A549 (cell line): ENCODE measurements around the gene KLRC3. TPM values are rescaled to one million over a fixed set of nuclear protein-coding genes. Genes with fewer than 3 reads are reported as not detected.
A peak's percentile ranks its signal among the peaks of the same experiment; 100 is the strongest.

Experiments
- ATAC-seq, 2 experiments: fragments of 200-7000 bp in 1 of 2; fragments of >200 bp in 1 of 2; cut with Nextera tagmentation in 1 of 2; cut with Tn5 transposase in 1 of 2; 3 replicates each; pipeline versions ENCODE4 v1.8.0 to v1.9.1; 2018 to 2020; ENCODE audit warnings: mild to moderate bottlenecking in 1 of 2, moderate library complexity in 1 of 2
- CTCF ChIA-PET: fragments of 300-600 bp; sonication (Branson Sonifier 250); formaldehyde crosslinking; extraction: SDS; loops from one replicate; lab custom pipeline; 2021; ENCODE audit warnings: antibody characterized with exemption, inconsistent platforms; lab: Yijun Ruan, JAX
- POLR2A ChIA-PET: fragments of 350-600 bp; formaldehyde crosslinking; extraction: SDS; loops from one replicate; lab custom pipeline; 2021; ENCODE audit warnings: antibody characterized with exemption, inconsistent platforms; lab: Yijun Ruan, JAX
- DNase-seq, 2 experiments: peaks; one replicate each; pipeline versions ENCODE4 v3.0.0 to v3.0.0-alpha.2; 2011 to 2016; ENCODE audit warnings: low read depth in 1 of 2, low spot score in 1 of 2
- FAIRE-seq: peaks from 2 replicates; lab custom pipeline; 2011; peaks lifted over from hg19 to GRCh38; lab: Jason Lieb, UNC
- H3K27ac ChIP-seq, 2 experiments: fragments of >200 bp; sonication (Bioruptor Twin); formaldehyde crosslinking; 3 replicates each; pipeline ENCODE4 v1.5.1; 2016 to 2017
- H3K4me1 ChIP-seq: fragments of >200 bp; sonication (Bioruptor Twin); formaldehyde crosslinking; 3 replicates; pipeline ENCODE4 v1.6.1; 2016
- H3K4me2 ChIP-seq: fragments of >200 bp; sonication (Bioruptor Twin); formaldehyde crosslinking; 3 replicates; pipeline ENCODE4 v1.6.1; 2016
- H3K4me3 ChIP-seq: fragments of >200 bp; sonication (Bioruptor Twin); formaldehyde crosslinking; 3 replicates; pipeline ENCODE4 v1.5.1; 2016
- H3K9me3 ChIP-seq: fragments of >200 bp; sonication (Bioruptor Twin); formaldehyde crosslinking; 3 replicates; pipeline ENCODE4 v1.6.1; 2016
- ATOH8 ChIP-seq: fragments of 250-450 bp; sonication (Bioruptor Pico); IDR thresholded peaks from 2 replicates; pipeline ENCODE4 v1.5.0; 2020; ENCODE audit warnings: low read depth, mild to moderate bottlenecking, moderate library complexity
- BCL3 ChIP-seq: fragments of >200 bp; sonication (Bioruptor Twin); formaldehyde crosslinking; IDR thresholded peaks from 3 replicates; pipeline ENCODE4 v1.6.1; 2016
- CHD4 ChIP-seq: fragments of 200-600 bp; sonication (generic); IDR thresholded peaks from 2 replicates; pipeline ENCODE4 v1.6.1; 2016; ENCODE audit warnings: antibody characterized with exemption, mild to moderate bottlenecking, borderline replicate concordance
- CTCF ChIP-seq: fragments of >200 bp; sonication (Bioruptor Twin); formaldehyde crosslinking; IDR thresholded peaks from 3 replicates; pipeline ENCODE4 v1.5.1; 2016
- EP300 ChIP-seq, 2 experiments: fragments of >200 bp; sonication (Bioruptor Twin); formaldehyde crosslinking; IDR thresholded peaks; 2 replicates in 1 of 2; 3 replicates in 1 of 2; pipeline ENCODE4 v1.6.1; 2016 to 2017
- ESRRA ChIP-seq: fragments of 150-350 bp; IDR thresholded peaks from 2 replicates; pipeline ENCODE4 v1.6.1; 2014; ENCODE audit warnings: mild to moderate bottlenecking, low read length, borderline replicate concordance
- FOXS1 ChIP-seq: fragments of 250-450 bp; sonication (Bioruptor Pico); IDR thresholded peaks from 2 replicates; pipeline ENCODE4 v1.5.0; 2020; ENCODE audit warnings: mild to moderate bottlenecking, moderate library complexity
- GATA3 ChIP-seq: IDR thresholded peaks from 2 replicates; pipeline ENCODE4 v1.6.1; 2012; ENCODE audit warnings: borderline replicate concordance
- HEYL ChIP-seq: fragments of 250-450 bp; sonication (Bioruptor Pico); IDR thresholded peaks from 2 replicates; pipeline ENCODE4 v1.8.0; 2021; ENCODE audit warnings: mild to moderate bottlenecking, moderate library complexity
- HOXB5 ChIP-seq: fragments of 250-450 bp; sonication (Bioruptor Pico); IDR thresholded peaks from 2 replicates; pipeline ENCODE4 v1.5.0; 2020; ENCODE audit warnings: mild to moderate bottlenecking, moderate library complexity
- JUN ChIP-seq, 2 experiments: fragments of >200 bp; sonication (Bioruptor Twin); formaldehyde crosslinking; IDR thresholded peaks; 2 replicates in 1 of 2; 3 replicates in 1 of 2; pipeline ENCODE4 v1.6.1; 2016 to 2017
- MAFK ChIP-seq: fragments of 450-650 bp; IDR thresholded peaks from 2 replicates; pipeline ENCODE4 v1.6.1; 2014; ENCODE audit not compliant: partially characterized antibody
- MYC ChIP-seq: IDR thresholded peaks from 2 replicates; pipeline ENCODE4 v1.6.1; 2012; ENCODE audit warnings: mild to moderate bottlenecking, inconsistent platforms, low read length, improper control_type of control experiment, borderline replicate concordance
- NFE2L2 ChIP-seq: fragments of 150-350 bp; conservative IDR thresholded peaks from 2 replicates; pipeline ENCODE4 v1.6.1; 2014; ENCODE audit warnings: low read length
- NPAS2 ChIP-seq: fragments of 250-450 bp; sonication (Bioruptor Pico); IDR thresholded peaks from 2 replicates; pipeline ENCODE4 v1.8.0; 2022; ENCODE audit warnings: mild to moderate bottlenecking, moderate library complexity, borderline replicate concordance
- NR3C1 ChIP-seq: fragments of >200 bp; sonication (Bioruptor Twin); formaldehyde crosslinking; IDR thresholded peaks from 3 replicates; pipeline ENCODE4 v1.6.1; 2017
- SMC3 ChIP-seq: fragments of >200 bp; sonication (Bioruptor Twin); formaldehyde crosslinking; IDR thresholded peaks from 3 replicates; pipeline ENCODE4 v1.6.1; 2018; ENCODE audit warnings: inconsistent platforms
- SREBF2 ChIP-seq: fragments of 450-650 bp; IDR thresholded peaks from 2 replicates; pipeline ENCODE4 v1.6.1; 2014; ENCODE audit warnings: mild to moderate bottlenecking, moderate library complexity
- TFCP2L1 ChIP-seq: fragments of 250-450 bp; sonication (Bioruptor Pico); IDR thresholded peaks from 2 replicates; pipeline ENCODE4 v1.5.0; 2021; ENCODE audit warnings: mild to moderate bottlenecking
- ZFP36 ChIP-seq: fragments of 450-650 bp; IDR thresholded peaks from 2 replicates; pipeline ENCODE4 v1.6.1; 2014; ENCODE audit warnings: borderline replicate concordance; ENCODE audit not compliant: partially characterized antibody
- ZSCAN20 ChIP-seq: fragments of 250-450 bp; sonication (Bioruptor Pico); IDR thresholded peaks from 2 replicates; pipeline ENCODE4 v1.8.0; 2022; ENCODE audit warnings: mild to moderate bottlenecking, moderate library complexity
- WGBS: methylation state at CpG from one replicate; pipeline ENCODE4 v1.1.6; 2017; ENCODE audit errors: missing lambda C conversion rate; 5-methylcytosine and 5-hydroxymethylcytosine counted together
- polyA plus RNA-seq, 4 experiments: library from polyadenylated mRNA; depleted of rRNA in 3 of 4; stranded (reverse); fragments of >200 nt; fragmentation: RNase III in 1 of 4; extraction: RNeasy Plus Mini Kit Qiagen cat#74134 plus additional on column Dnase treatment in 1 of 4; gene quantifications; 2 replicates in 3 of 4; 3 replicates in 1 of 4; pipeline ENCODE4 v1.2.3, GENCODE V29; 2011 to 2017
- TF ChIP-seq, protein P1 (sequence below): IDR thresholded peaks from 2 replicates; pipeline ENCODE4 v1.6.1; 2012
- TF ChIP-seq, protein P2 (sequence below): fragments of 250-450 bp; sonication (Bioruptor Pico); IDR thresholded peaks from 2 replicates; pipeline ENCODE4 v1.5.0; 2021; ENCODE audit warnings: mild to moderate bottlenecking, moderate library complexity, borderline replicate concordance
- TF ChIP-seq, protein P3 (sequence below): fragments of 450-650 bp; IDR thresholded peaks from 2 replicates; pipeline ENCODE4 v1.6.1; 2014; ENCODE audit warnings: antibody characterized with exemption

Gene KLRC3
- polyA plus RNA-seq, 2 of the 4 experiments (the other 2 are of a cell fraction) = 0.10 TPM; not detected in 1

DNA sequence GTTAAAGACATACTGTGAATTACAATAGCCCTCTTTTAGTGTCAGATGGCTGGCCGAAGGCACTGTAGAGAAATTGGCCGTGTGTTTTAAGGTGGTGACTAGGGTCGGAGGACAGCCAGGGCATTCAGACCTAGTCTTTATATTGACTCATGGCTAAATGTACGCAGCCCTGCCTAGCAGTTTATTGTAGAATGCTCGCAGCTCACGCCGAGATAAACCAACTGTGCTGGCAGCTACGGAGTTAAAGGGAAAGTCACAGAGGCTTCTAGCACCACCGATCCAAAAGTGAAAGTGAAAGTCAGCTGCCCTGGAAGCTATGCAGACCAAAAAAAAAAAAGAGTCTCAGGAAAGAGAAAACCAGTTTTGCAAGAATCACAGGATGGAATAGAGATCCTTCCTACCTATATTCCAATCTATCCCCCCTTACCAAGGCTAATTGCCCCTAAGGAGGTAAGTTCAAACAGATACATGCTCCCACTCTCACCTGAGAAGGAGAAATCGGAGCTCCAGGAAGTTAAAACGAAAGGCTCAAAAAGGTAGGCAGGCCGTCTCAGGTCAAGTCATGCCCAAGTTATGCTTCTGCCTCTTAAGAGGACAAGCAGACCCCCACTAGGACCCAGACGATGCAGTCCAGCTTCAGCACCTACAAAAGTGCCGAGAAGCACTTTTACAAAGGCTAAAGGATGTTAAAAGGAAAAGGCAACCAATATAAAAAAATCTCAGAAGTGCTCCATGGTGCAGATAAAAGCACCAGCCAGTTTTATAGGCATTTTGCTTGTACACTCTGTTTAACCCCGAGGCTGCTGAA is 55.4 kb downstream of the KLRC3 start:
- POLR2A ChIA-PET = interaction anchor here (0.6 kb wide), 1 partner anchor 37 kb away, joined by 3 read pairs; no protein-coding TSS in a partner anchor
- WGBS = 1% methylated on average over 15 of the region's 15 CpGs
- peak overlapping the region; percentile 54 for H3K4me3 ChIP-seq
- no peak for FAIRE-seq
- peak; percentile 35 to 53 for DNase-seq
- H3K4me2 ChIP-seq = peak overlapping the region; percentile 84
- no peak for TF ChIP-seq FOXS1
- TF ChIP-seq JUN (IDR thresholded peaks at IDR 0.05) = no peak
- TF ChIP-seq, protein P1, sequence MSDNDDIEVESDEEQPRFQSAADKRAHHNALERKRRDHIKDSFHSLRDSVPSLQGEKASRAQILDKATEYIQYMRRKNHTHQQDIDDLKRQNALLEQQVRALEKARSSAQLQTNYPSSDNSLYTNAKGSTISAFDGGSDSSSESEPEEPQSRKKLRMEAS = 0 out of 2 replicates have a peak, but pooled peaks have one; percentile 6
- TF ChIP-seq CHD4 = no peak
- no peak for TF ChIP-seq TFCP2L1
- no peak for TF ChIP-seq HEYL (CRISPR knock-in tag)
- TF ChIP-seq NPAS2 = no peak
- TF ChIP-seq, protein P2, sequence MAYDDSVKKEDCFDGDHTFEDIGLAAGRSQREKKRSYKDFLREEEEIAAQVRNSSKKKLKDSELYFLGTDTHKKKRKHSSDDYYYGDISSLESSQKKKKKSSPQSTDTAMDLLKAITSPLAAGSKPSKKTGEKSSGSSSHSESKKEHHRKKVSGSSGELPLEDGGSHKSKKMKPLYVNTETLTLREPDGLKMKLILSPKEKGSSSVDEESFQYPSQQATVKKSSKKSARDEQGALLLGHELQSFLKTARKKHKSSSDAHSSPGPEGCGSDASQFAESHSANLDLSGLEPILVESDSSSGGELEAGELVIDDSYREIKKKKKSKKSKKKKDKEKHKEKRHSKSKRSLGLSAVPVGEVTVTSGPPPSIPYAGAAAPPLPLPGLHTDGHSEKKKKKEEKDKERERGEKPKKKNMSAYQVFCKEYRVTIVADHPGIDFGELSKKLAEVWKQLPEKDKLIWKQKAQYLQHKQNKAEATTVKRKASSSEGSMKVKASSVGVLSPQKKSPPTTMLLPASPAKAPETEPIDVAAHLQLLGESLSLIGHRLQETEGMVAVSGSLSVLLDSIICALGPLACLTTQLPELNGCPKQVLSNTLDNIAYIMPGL (CRISPR knock-in tag) = no peak
- no peak for TF ChIP-seq ZSCAN20 (CRISPR knock-in tag)
- no peak for TF ChIP-seq GATA3
- no peak for TF ChIP-seq ZFP36
- TF ChIP-seq EP300 (IDR thresholded peaks at IDR 0.05) = no peak
- TF ChIP-seq MYC = 0 out of 2 replicates have a peak, but pooled peaks have one; percentile 5
- TF ChIP-seq SMC3 = no peak
- H3K27ac ChIP-seq = peak overlapping the region; percentile 71 to 87
- peak; percentile 68 to 78 for ATAC-seq
- CTCF ChIA-PET = interaction anchor here (0.8 to 3.2 kb wide), 7 partner anchors 9 to 311 kb away, joined by 3 to 25 read pairs (median 5); no protein-coding TSS in a partner anchor
- no peaks in the 10 kb centered on the region for H3K9me3 ChIP-seq
- H3K4me1 ChIP-seq = peaks cover 15% of the 10 kb centered on the region; the same call in 2 of the 3 replicates

DNA sequence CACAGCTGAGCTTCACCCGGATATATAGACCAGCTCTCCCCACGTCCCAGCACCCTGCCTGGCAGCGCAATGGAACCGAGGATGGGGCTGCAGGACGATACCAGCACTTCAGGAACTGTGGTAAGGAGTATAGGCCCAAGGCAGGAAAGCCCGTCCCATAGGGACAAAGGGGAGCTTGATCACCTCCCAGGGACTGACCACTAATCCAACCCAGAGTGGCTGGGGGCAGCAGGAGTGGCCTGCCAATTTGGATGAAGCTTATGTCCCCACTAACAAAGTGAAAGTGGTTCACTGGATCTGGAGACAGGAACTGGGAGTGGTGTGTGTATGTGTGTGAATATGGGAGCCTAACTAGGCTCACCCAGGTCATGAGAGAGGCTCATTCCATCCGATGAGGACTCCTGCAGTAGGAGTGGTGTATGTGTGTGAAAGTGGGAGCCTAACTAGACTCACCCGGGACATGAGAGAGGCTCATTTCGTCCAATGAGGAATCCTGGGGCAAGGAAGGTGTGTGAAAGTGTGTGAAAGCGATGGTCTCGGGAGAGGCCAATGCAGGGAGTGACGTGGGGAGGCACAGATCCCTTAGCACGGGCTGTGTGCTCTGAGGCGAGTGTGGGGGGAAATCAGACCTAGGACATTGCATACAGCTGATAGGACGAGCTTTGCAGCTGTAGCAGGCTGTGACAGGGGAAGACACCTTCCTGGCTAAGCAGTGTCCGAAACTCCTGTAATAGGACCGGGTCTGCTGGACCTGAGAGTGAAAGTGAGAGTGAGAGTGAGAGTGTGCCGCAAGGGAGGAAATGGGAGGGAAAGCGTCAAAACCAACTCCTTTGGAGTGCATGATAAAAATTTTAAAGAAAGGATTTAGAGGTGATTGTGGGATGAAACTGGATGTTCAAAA is 56.2 kb downstream of the KLRC3 start:
- peaks cover 15% of the 10 kb centered on the region; the same call in 2 of the 3 replicates for H3K4me1 ChIP-seq
- ATAC-seq = peak; percentile 82 to 83

GRCh38 chr12:10363658-10363913 is 56.8 kb downstream of the KLRC3 start:
- Histone ChIP-seq H3K27ac (peak overlapping the region in 1 of 2 experiments; percentile 87; a peak in 3 of 6 replicates), H3K4me2 (peak overlapping the region; percentile 84), H3K4me1 (peaks cover 15% of the 10 kb centered on the region; the same call in 2 of the 3 replicates), H3K4me3 (no peak overlapping the region), H3K9me3 (no peaks in the 10 kb centered on the region)
- 97% methylated on average over 5 of the region's 5 CpGs for WGBS
- FAIRE-seq = no peak
- no peak for DNase-seq
- POLR2A ChIA-PET = no interaction called here
- no peak for ATAC-seq
- CTCF ChIA-PET = no interaction called here
- no peak for TF ChIP-seq ATOH8
- no peak for TF ChIP-seq HOXB5 (CRISPR knock-in tag)
- no peak for TF ChIP-seq NPAS2
- TF ChIP-seq SREBF2 = no peak
- TF ChIP-seq CTCF = no peak
- no peak for TF ChIP-seq BCL3
- TF ChIP-seq, protein P3, sequence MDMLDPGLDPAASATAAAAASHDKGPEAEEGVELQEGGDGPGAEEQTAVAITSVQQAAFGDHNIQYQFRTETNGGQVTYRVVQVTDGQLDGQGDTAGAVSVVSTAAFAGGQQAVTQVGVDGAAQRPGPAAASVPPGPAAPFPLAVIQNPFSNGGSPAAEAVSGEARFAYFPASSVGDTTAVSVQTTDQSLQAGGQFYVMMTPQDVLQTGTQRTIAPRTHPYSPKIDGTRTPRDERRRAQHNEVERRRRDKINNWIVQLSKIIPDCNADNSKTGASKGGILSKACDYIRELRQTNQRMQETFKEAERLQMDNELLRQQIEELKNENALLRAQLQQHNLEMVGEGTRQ = no peak
- TF ChIP-seq NFE2L2 = no peak
- no peak for TF ChIP-seq ESRRA
- no peak for TF ChIP-seq MAFK

More for the DNA sequence above, 56.2 kb downstream of the KLRC3 start:
- peak in 1 of 2 experiments; percentile 28 for DNase-seq
- H3K9me3 ChIP-seq = no peaks in the 10 kb centered on the region
- peak overlapping the region; percentile 71 to 87 for H3K27ac ChIP-seq
- peak overlapping the region; percentile 54 for H3K4me3 ChIP-seq
- 32% methylated on average over 19 of the region's 19 CpGs for WGBS
- TF ChIP-seq NR3C1 = no peak
- TF ChIP-seq, protein P1 = peak; percentile 46; the same call in 1 of the 2 replicates
- TF ChIP-seq, all 56 proteins: peak for 1
- ChIA-PET CTCF (interaction anchor here (1.7 to 1.8 kb wide), 2 partner anchors 211 to 312 kb away, joined by 4 to 5 read pairs; no protein-coding TSS in a partner anchor), POLR2A (no interaction called here)
- H3K4me2 ChIP-seq = peak overlapping the region; percentile 84
- FAIRE-seq = no peak
